Ascending aorta (tissue), 2 donors: Measurements from ENCODE around the gene LRRC34. TPM values are rescaled to one million over a fixed set of nuclear protein-coding genes. Genes with fewer than 3 reads are reported as not detected.

Experiments
- DNase-seq, 2 donors: peaks; one replicate each; pipeline ENCODE4 v3.0.0-alpha.2; 2019; ENCODE audit warnings: low spot score in 2 of 2
- H3K27ac ChIP-seq, 2 donors: fragments of 200-600 bp; sonication (generic); one replicate each; pipeline ENCODE4 v1.5.1; 2016 to 2017; ENCODE audit warnings: mild to moderate bottlenecking in 1 of 2
- H3K27me3 ChIP-seq: fragments of 200-600 bp; sonication (generic); one replicate; pipeline ENCODE4 v1.5.1; 2017
- H3K36me3 ChIP-seq, 2 donors: fragments of 200-600 bp; sonication (generic); one replicate each; pipeline ENCODE4 v1.5.1; 2016
- H3K4me1 ChIP-seq, 2 donors: fragments of 200-600 bp; sonication (generic); one replicate each; pipeline ENCODE4 v1.5.1; 2016 to 2017; ENCODE audit warnings: mild to moderate bottlenecking in 1 of 2
- H3K4me3 ChIP-seq, 2 donors: fragments of 200-600 bp; sonication (generic); one replicate each; pipeline ENCODE4 v1.5.1; 2016 to 2017; ENCODE audit warnings: mild to moderate bottlenecking in 1 of 2
- H3K9me3 ChIP-seq, 2 donors: fragments of 200-600 bp; sonication (generic); one replicate each; pipeline ENCODE4 v1.5.1; 2016
- CTCF ChIP-seq, 3 experiments: fragments of 200-600 bp in 2 of 3; fragments of 450-650 bp in 1 of 3; sonication (generic) in 2 of 3; IDR thresholded peaks; one replicate each; pipeline ENCODE4 v1.5.1; 2016 to 2019; ENCODE audit warnings: antibody characterized with exemption in 3 of 3, mild to moderate bottlenecking in 1 of 3, moderate library complexity in 1 of 3
- intact Hi-C: fragments of 100-400 bp; cut with DNase I; formaldehyde crosslinking; loops from one replicate; pipeline ENCODE4 v1.15.1; 2023
- total RNA-seq: library from RNA; depleted of rRNA; stranded (reverse); fragments of >200 nt; gene quantifications from one replicate; pipeline ENCODE4 v1.1.0, GENCODE V29; 2016

The LRRC34 gene
- total RNA-seq, 1 donor from 2014 or later = 3.5 TPM

GRCh38 chr3:169838511-169839030, 25.9 kb upstream of the LRRC34 start:
- no peak overlapping the region for H3K4me3 ChIP-seq
- no peaks in the 10 kb centered on the region for H3K4me1 ChIP-seq
- H3K9me3 ChIP-seq = no peaks in the 10 kb centered on the region
- no peaks in the 10 kb centered on the region for H3K27me3 ChIP-seq
- intact Hi-C loops = no loop called here
- no peak for TF ChIP-seq CTCF (IDR thresholded peaks at IDR 0.05)
- no peak for DNase-seq
- no peaks in the 10 kb centered on the region for H3K36me3 ChIP-seq
- no peak overlapping the region for H3K27ac ChIP-seq

- H3K4me3 ChIP-seq = no peak overlapping the region
- H3K27me3 ChIP-seq = no peaks in the 10 kb centered on the region
- H3K4me1 ChIP-seq = no peaks in the 10 kb centered on the region
- no peak overlapping the region for H3K27ac ChIP-seq
- H3K9me3 ChIP-seq = no peaks in the 10 kb centered on the region
- intact Hi-C loops = no loop called here
- H3K36me3 ChIP-seq = no peaks in the 10 kb centered on the region
- TF ChIP-seq CTCF (IDR thresholded peaks at IDR 0.05) = no peak
- no peak for DNase-seq
Observed at GRCh38 chr3:169836942-169837275, 24.2 kb upstream of the LRRC34 start.

- Histone ChIP-seq H3K27ac (no peak overlapping the region), H3K4me3 (no peak overlapping the region), H3K9me3 (no peaks in the 10 kb centered on the region), H3K36me3 (no peaks in the 10 kb centered on the region), H3K27me3 (no peaks in the 10 kb centered on the region), H3K4me1 (no peaks in the 10 kb centered on the region)
- intact Hi-C loops = no loop called here
- no peak for TF ChIP-seq CTCF (IDR thresholded peaks at IDR 0.05)
- DNase-seq = no peak
Observed at GRCh38 chr3:169836078-169836941, 23.6 kb upstream of the LRRC34 start.

- no peaks in the 10 kb centered on the region for H3K27me3 ChIP-seq
Observed at GRCh38 chr3:169835533-169835932, 22.8 kb upstream of the LRRC34 start.

GRCh38 chr3:169827712-169828111, 15.0 kb upstream of the LRRC34 start:
- Histone ChIP-seq H3K9me3 (no peaks in the 10 kb centered on the region), H3K4me3 (no peak overlapping the region), H3K4me1 (no peaks in the 10 kb centered on the region), H3K36me3 (no peaks in the 10 kb centered on the region), H3K27me3 (no peaks in the 10 kb centered on the region), H3K27ac (no peak overlapping the region)
- no peak for DNase-seq
- no peak for TF ChIP-seq CTCF (IDR thresholded peaks at IDR 0.05)
- intact Hi-C loops = no loop called here

More at GRCh38 chr3:169835533-169835932, 22.8 kb upstream of the LRRC34 start:
- Histone ChIP-seq H3K27ac (no peak overlapping the region), H3K9me3 (no peaks in the 10 kb centered on the region), H3K4me1 (no peaks in the 10 kb centered on the region), H3K4me3 (no peak overlapping the region), H3K36me3 (no peaks in the 10 kb centered on the region)
- no peak for DNase-seq
- TF ChIP-seq CTCF (IDR thresholded peaks at IDR 0.05) = no peak
- intact Hi-C loops = no loop called here
